ENCODE measurements around the gene DLG2.

DNA sequence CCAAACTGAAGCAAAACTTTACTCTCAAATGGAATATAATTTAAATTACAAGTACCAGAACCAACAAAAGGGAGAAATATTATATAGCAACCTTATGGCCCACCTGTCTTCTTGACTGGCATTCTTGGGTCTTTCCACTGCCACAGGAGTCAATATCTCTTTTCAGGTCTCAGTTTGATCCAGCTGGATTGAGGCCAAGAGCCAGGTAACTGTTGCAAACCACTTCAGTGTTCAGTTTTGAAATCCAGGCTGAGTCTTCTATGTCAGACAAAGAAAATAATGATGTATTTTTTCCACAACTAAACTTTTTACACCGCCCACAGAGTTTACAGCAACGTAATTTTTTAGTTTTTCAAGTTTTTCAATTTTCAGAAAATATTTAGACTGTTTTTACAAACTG is 648 bp downstream of the DLG2 start:
- TF ChIP-seq, protein P1, sequence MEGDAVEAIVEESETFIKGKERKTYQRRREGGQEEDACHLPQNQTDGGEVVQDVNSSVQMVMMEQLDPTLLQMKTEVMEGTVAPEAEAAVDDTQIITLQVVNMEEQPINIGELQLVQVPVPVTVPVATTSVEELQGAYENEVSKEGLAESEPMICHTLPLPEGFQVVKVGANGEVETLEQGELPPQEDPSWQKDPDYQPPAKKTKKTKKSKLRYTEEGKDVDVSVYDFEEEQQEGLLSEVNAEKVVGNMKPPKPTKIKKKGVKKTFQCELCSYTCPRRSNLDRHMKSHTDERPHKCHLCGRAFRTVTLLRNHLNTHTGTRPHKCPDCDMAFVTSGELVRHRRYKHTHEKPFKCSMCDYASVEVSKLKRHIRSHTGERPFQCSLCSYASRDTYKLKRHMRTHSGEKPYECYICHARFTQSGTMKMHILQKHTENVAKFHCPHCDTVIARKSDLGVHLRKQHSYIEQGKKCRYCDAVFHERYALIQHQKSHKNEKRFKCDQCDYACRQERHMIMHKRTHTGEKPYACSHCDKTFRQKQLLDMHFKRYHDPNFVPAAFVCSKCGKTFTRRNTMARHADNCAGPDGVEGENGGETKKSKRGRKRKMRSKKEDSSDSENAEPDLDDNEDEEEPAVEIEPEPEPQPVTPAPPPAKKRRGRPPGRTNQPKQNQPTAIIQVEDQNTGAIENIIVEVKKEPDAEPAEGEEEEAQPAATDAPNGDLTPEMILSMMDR (IDR thresholded peaks at IDR 0.05; ENCODE audit: low read depth, low read length, poor library complexity, severe bottlenecking): no peak
- TF ChIP-seq EZH2phosphoT487 (IDR thresholded peaks at IDR 0.05; ENCODE audit: borderline replicate concordance, low read length): no peak

Measured in DOHH2 (cell line).